Suppressor macrophage (primary cell): ENCODE results near the gene TMEM63B.
"Not testable (repeated sequence)": the region's sequence is repeated elsewhere in the genome, so short reads cannot be mapped to it uniquely, and the experiment has no call there.

ENCODE experiments used
- DNase-seq, 4 experiments: peaks; one replicate each; pipeline ENCODE4 v3.0.0-alpha.2; 2020 to 2022

The TMEM63B gene

GRCh38 chr6:44196351-44196750 is 69.0 kb downstream of the TMEM63B start:
- DNase-seq: not testable (repeated sequence)

GRCh38 chr6:44198684-44199083 is 71.3 kb downstream of the TMEM63B start:
- DNase-seq: no peak

- no peak for DNase-seq
Measured at GRCh38 chr6:44199883-44200282, 72.5 kb downstream of the TMEM63B start.

- no peak for DNase-seq
Measured at GRCh38 chr6:44201200-44201599, 73.8 kb downstream of the TMEM63B start.

- no peak for DNase-seq
Measured at GRCh38 chr6:44201638-44202303, 74.4 kb downstream of the TMEM63B start.

- no peak for DNase-seq
Measured at GRCh38 chr6:44202332-44202971, 75.1 kb downstream of the TMEM63B start.

GRCh38 chr6:44202972-44203750 is 75.8 kb downstream of the TMEM63B start:
- no peak for DNase-seq

- no peak for DNase-seq
Measured at GRCh38 chr6:44203955-44204354, 76.6 kb downstream of the TMEM63B start.
